GM18502 (cell line): ENCODE measurements around the gene DHX8.

Source experiments
- ATAC-seq: cut with Tn5 transposase; IDR thresholded peaks from one replicate; pipeline ENCODE4 v1.9.1; 2021; ENCODE audit warnings: mild to moderate bottlenecking; ENCODE audit not compliant: unreplicated experiment, poor library complexity

DHX8 gene

GRCh38 chr17:43543771-43544575 lies 60.2 kb downstream of the DHX8 start:
- no peak for ATAC-seq

- ATAC-seq: peak; percentile 22
These were observed 61.5 kb downstream of the DHX8 start for GRCh38 chr17:43545383-43545632.

- ATAC-seq: peak; percentile 80
These were observed 62.8 kb downstream of the DHX8 start, which contains the start of gene ETV4 for GRCh38 chr17:43546319-43547188. Gene ETV4, minus strand, starts transcription at chr17:43546340. Its CDS starts 723 bp downstream, at chr17:43545617.

GRCh38 chr17:43547189-43547550 lies 63.4 kb downstream of the DHX8 start:
- no peak for ATAC-seq

- ATAC-seq: no peak
These were observed 64.0 kb downstream of the DHX8 start for GRCh38 chr17:43547659-43548256.

- no peak for ATAC-seq
These were observed 65.1 kb downstream of the DHX8 start for GRCh38 chr17:43548689-43549379.

GRCh38 chr17:43549496-43549895 lies 65.7 kb downstream of the DHX8 start:
- ATAC-seq: no peak

- ATAC-seq: no peak
These were observed 67.0 kb downstream of the DHX8 start for GRCh38 chr17:43550754-43551153.

GRCh38 chr17:43552229-43552837 lies 68.6 kb downstream of the DHX8 start:
- ATAC-seq: no peak

- ATAC-seq: no peak
These were observed 69.8 kb downstream of the DHX8 start for GRCh38 chr17:43553573-43553972.

- no peak for ATAC-seq
These were observed 71.1 kb downstream of the DHX8 start for GRCh38 chr17:43554857-43555256.

- ATAC-seq: no peak
These were observed 72.5 kb downstream of the DHX8 start for GRCh38 chr17:43556292-43556691.

GRCh38 chr17:43558805-43559160 lies 75.0 kb downstream of the DHX8 start:
- no peak for ATAC-seq

GRCh38 chr17:43559161-43559816 lies 75.5 kb downstream of the DHX8 start:
- ATAC-seq: no peak

GRCh38 chr17:43560461-43561427 lies 77.0 kb downstream of the DHX8 start:
- no peak for ATAC-seq

GRCh38 chr17:43562679-43563599 lies 79.2 kb downstream of the DHX8 start:
- ATAC-seq: no peak
